HepG2 (cell line): ENCODE measurements around the gene DDX49. TPM values are rescaled to one million over a fixed set of nuclear protein-coding genes. Genes with fewer than 3 reads are reported as not detected.

Experiments
- AHR ChIP-seq: IDR thresholded peaks from 2 replicates; pipeline ENCODE4 v1.6.1; 2018; ENCODE audit warnings: missing genetic modification reagents, missing compliant biosample characterization
- ATF2 ChIP-seq: sonication (generic); formaldehyde crosslinking; IDR thresholded peaks from 2 replicates; pipeline ENCODE4 v1.4.0; 2020; ENCODE audit warnings: missing genetic modification reagents
- CEBPB ChIP-seq: IDR thresholded peaks from 2 replicates; pipeline ENCODE4 v1.6.1; 2011; ENCODE audit warnings: low read depth, low read length, improper control_type of control experiment, borderline replicate concordance
- DRAP1 ChIP-seq: IDR thresholded peaks from 2 replicates; pipeline ENCODE4 v1.6.1; 2016; ENCODE audit warnings: missing genetic modification reagents, missing compliant biosample characterization
- GATAD1 ChIP-seq: IDR thresholded peaks from 2 replicates; pipeline ENCODE4 v1.6.1; 2016; ENCODE audit warnings: missing genetic modification reagents, missing compliant biosample characterization
- IKZF4 ChIP-seq: sonication (generic); formaldehyde crosslinking; IDR thresholded peaks from 2 replicates; pipeline ENCODE4 v1.5.1; 2020; ENCODE audit warnings: borderline replicate concordance, mild to moderate bottlenecking, low read depth, missing genetic modification reagents; ENCODE audit errors: not compliant biosample characterization
- ISL2 ChIP-seq: sonication (generic); formaldehyde crosslinking; IDR thresholded peaks from 2 replicates; pipeline ENCODE4 v1.5.0; 2020; ENCODE audit warnings: missing genetic modification reagents
- KAT8 ChIP-seq: IDR thresholded peaks from 2 replicates; pipeline ENCODE4 v1.6.1; 2016; ENCODE audit warnings: missing genetic modification reagents, missing compliant biosample characterization
- NFKBIZ ChIP-seq: IDR thresholded peaks from 2 replicates; pipeline ENCODE4 v1.6.1; 2018; ENCODE audit warnings: missing genetic modification reagents, missing compliant biosample characterization
- SAFB2 ChIP-seq: sonication (generic); formaldehyde crosslinking; IDR thresholded peaks from 2 replicates; pipeline ENCODE4 v1.5.1; 2020; ENCODE audit warnings: missing genetic modification reagents, low read depth, mild to moderate bottlenecking, borderline replicate concordance
- SP1 ChIP-seq, 2 experiments: fragments of 450-650 bp in 1 of 2; sonication (generic) in 1 of 2; formaldehyde crosslinking in 1 of 2; IDR thresholded peaks; 2 replicates each; pipeline versions ENCODE4 v1.4.0 to v1.6.1; 2016 to 2020; ENCODE audit warnings: missing genetic modification reagents in 1 of 2
- STAT5B ChIP-seq: sonication (generic); formaldehyde crosslinking; IDR thresholded peaks from 2 replicates; pipeline ENCODE4 v1.4.0; 2020; ENCODE audit warnings: missing genetic modification reagents
- TRIM24 ChIP-seq: sonication (generic); formaldehyde crosslinking; IDR thresholded peaks from 2 replicates; pipeline ENCODE4 v1.8.0; 2022; ENCODE audit warnings: mild to moderate bottlenecking, missing genetic modification reagents
- XRCC5 ChIP-seq: fragments of 200-400 bp; formaldehyde crosslinking; optimal IDR thresholded peaks from 2 replicates; pipeline ENCODE3; 2017; ENCODE audit warnings: mild to moderate bottlenecking, low read length
- YEATS4 ChIP-seq: sonication (generic); formaldehyde crosslinking; IDR thresholded peaks from 2 replicates; pipeline ENCODE4 v1.4.0; 2020; ENCODE audit warnings: missing genetic modification reagents, borderline replicate concordance
- ZNF280D ChIP-seq: sonication (generic); formaldehyde crosslinking; IDR thresholded peaks from 2 replicates; pipeline ENCODE4 v1.5.1; 2020; ENCODE audit warnings: mild to moderate bottlenecking, missing genetic modification reagents
- ZNF343 ChIP-seq: sonication (generic); formaldehyde crosslinking; IDR thresholded peaks from 2 replicates; pipeline ENCODE4 v1.4.0; 2020; ENCODE audit warnings: mild to moderate bottlenecking, missing genetic modification reagents
- ZNF766 ChIP-seq: sonication (generic); formaldehyde crosslinking; IDR thresholded peaks from 2 replicates; pipeline ENCODE4 v1.5.0; 2020; ENCODE audit warnings: missing genetic modification reagents, borderline replicate concordance
- polyA plus RNA-seq, 8 experiments: library from polyadenylated mRNA; depleted of rRNA in 3 of 8; stranded (reverse) in 7 of 8; unstranded in 1 of 8; fragments of >200 nt; fragmentation: Illumina TruSeq in 4 of 8; extraction: Trizol in 4 of 8; gene quantifications; 2 replicates each; pipeline versions ENCODE4 v1.2.1 to v1.2.3, GENCODE V29; 2011 to 2016; ENCODE audit warnings: low read depth in 4 of 8, missing spikeins in 1 of 8, mixed read lengths in 1 of 8; ENCODE audit not compliant: insufficient read depth in 1 of 8
- total RNA-seq, 5 experiments: library from RNA; depleted of rRNA; stranded (reverse); fragments of >200 nt; fragmentation: Illumina TruSeq; extraction: Trizol; gene quantifications; 2 replicates each; pipeline ENCODE4 v1.2.3, GENCODE V29; 2016; ENCODE audit warnings: low read depth in 1 of 5
- TF ChIP-seq, protein P1 (sequence below): sonication (generic); formaldehyde crosslinking; IDR thresholded peaks from 2 replicates; pipeline ENCODE4 v1.4.0; 2020; ENCODE audit warnings: low read depth, mild to moderate bottlenecking, missing genetic modification reagents
- TF ChIP-seq, protein P2 (sequence below): sonication (generic); formaldehyde crosslinking; IDR thresholded peaks from 2 replicates; pipeline ENCODE4 v1.5.0; 2020; ENCODE audit warnings: mild to moderate bottlenecking, missing genetic modification reagents

Gene DDX49
- total and polyA plus RNA-seq, 2 of the 13 experiments (the other 11 are each of a cell fraction or from before 2014, with no cell fraction given), result 27.0 to 46.2 TPM

GRCh38 chr19:18919086-18919899 is at the start of gene DDX49, which contains the start of gene COPE (continued):
- TF ChIP-seq ISL2 (CRISPR knock-in tag), result 0 out of 2 replicates have a peak, but pooled peaks have one; percentile 41
- TF ChIP-seq AHR (CRISPR knock-in tag), result 0 out of 2 replicates have a peak, but pooled peaks have one; percentile 29
- peak; percentile 19 for TF ChIP-seq DRAP1 (CRISPR knock-in tag)
- no peak for TF ChIP-seq NFKBIZ (CRISPR knock-in tag)
- TF ChIP-seq ATF2 (CRISPR knock-in tag), result peak; percentile 15; the same call in 1 of the 2 replicates
- TF ChIP-seq SAFB2 (CRISPR knock-in tag), result no peak
- TF ChIP-seq SP1 (IDR thresholded peaks at IDR 0.05), result no peak
- peak; percentile 24; the same call in 1 of the 2 replicates for TF ChIP-seq SP1 (CRISPR knock-in tag; IDR thresholded peaks at IDR 0.05)
- TF ChIP-seq XRCC5, result no peak
- no peak for TF ChIP-seq CEBPB
- TF ChIP-seq TRIM24, result no peak
- TF ChIP-seq ZNF280D (CRISPR knock-in tag), result peak; percentile 77; the same call in 1 of the 2 replicates
- TF ChIP-seq STAT5B, result no peak
- TF ChIP-seq, protein P1, sequence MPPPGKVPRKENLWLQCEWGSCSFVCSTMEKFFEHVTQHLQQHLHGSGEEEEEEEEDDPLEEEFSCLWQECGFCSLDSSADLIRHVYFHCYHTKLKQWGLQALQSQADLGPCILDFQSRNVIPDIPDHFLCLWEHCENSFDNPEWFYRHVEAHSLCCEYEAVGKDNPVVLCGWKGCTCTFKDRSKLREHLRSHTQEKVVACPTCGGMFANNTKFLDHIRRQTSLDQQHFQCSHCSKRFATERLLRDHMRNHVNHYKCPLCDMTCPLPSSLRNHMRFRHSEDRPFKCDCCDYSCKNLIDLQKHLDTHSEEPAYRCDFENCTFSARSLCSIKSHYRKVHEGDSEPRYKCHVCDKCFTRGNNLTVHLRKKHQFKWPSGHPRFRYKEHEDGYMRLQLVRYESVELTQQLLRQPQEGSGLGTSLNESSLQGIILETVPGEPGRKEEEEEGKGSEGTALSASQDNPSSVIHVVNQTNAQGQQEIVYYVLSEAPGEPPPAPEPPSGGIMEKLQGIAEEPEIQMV (CRISPR knock-in tag), result no peak
- TF ChIP-seq IKZF4 (CRISPR knock-in tag), result no peak
- TF ChIP-seq KAT8 (CRISPR knock-in tag), result peak; percentile 99
- TF ChIP-seq ZNF766 (CRISPR knock-in tag), result 0 out of 2 replicates have a peak, but pooled peaks have one; percentile 28
- TF ChIP-seq, protein P2, sequence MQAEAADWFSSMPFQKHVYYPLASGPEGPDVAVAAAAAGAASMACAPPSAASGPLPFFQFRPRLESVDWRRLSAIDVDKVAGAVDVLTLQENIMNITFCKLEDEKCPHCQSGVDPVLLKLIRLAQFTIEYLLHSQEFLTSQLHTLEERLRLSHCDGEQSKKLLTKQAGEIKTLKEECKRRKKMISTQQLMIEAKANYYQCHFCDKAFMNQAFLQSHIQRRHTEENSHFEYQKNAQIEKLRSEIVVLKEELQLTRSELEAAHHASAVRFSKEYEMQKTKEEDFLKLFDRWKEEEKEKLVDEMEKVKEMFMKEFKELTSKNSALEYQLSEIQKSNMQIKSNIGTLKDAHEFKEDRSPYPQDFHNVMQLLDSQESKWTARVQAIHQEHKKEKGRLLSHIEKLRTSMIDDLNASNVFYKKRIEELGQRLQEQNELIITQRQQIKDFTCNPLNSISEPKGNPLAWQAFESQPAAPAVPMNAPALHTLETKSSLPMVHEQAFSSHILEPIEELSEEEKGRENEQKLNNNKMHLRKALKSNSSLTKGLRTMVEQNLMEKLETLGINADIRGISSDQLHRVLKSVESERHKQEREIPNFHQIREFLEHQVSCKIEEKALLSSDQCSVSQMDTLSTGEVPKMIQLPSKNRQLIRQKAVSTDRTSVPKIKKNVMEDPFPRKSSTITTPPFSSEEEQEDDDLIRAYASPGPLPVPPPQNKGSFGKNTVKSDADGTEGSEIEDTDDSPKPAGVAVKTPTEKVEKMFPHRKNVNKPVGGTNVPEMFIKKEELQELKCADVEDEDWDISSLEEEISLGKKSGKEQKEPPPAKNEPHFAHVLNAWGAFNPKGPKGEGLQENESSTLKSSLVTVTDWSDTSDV (CRISPR knock-in tag), result no peak
- TF ChIP-seq YEATS4, result peak; percentile 89
- no peak for TF ChIP-seq ZNF343 (CRISPR knock-in tag)
- peak; percentile 97 for TF ChIP-seq GATAD1 (CRISPR knock-in tag)
